Neural crest cell (in vitro differentiated cells): ENCODE data around the gene NR1H3. TPM values are rescaled to one million over a fixed set of nuclear protein-coding genes. Genes with fewer than 3 reads are reported as not detected.
A peak's percentile ranks its signal among the peaks of the same experiment; 100 is the strongest.

Experiments used
- DNase-seq: peaks from one replicate; pipeline ENCODE4 v3.0.0; 2021; ENCODE audit warnings: low read depth, mixed read lengths, low spot score
- H3K27ac Mint-ChIP-seq: one replicate; pipeline ENCODE4 v1.8.0; 2021; ENCODE audit warnings: mild to moderate bottlenecking, mixed read lengths; ENCODE audit not compliant: unreplicated experiment
- H3K27me3 Mint-ChIP-seq: 2 replicates; pipeline ENCODE4 v1.8.0; 2021; ENCODE audit warnings: low read depth, mild to moderate bottlenecking, mixed read lengths
- H3K36me3 Mint-ChIP-seq: 2 replicates; pipeline ENCODE4 v1.8.0; 2021; ENCODE audit warnings: low read depth, mild to moderate bottlenecking, mixed read lengths
- H3K4me1 Mint-ChIP-seq: 2 replicates; pipeline ENCODE4 v1.8.0; 2021; ENCODE audit warnings: mixed read lengths
- H3K4me3 Mint-ChIP-seq: one replicate; pipeline ENCODE4 v1.8.0; 2021; ENCODE audit warnings: mild to moderate bottlenecking, mixed read lengths
- H3K9me3 Mint-ChIP-seq: 2 replicates; pipeline ENCODE4 v1.8.0; 2021; ENCODE audit warnings: mixed read lengths
- CTCF ChIP-seq: fragments of 200-600 bp; sonication (generic); conservative IDR thresholded peaks from 2 replicates; pipeline ENCODE4 v1.5.0; 2021; ENCODE audit warnings: antibody characterized with exemption, mild to moderate bottlenecking
- total RNA-seq: library from RNA; stranded (reverse); gene quantifications from 2 replicates; pipeline ENCODE4 v1.2.1, GENCODE V29; 2021

NR1H3 gene
- total RNA-seq, 1 donor from 2014 or later: 15.2 TPM

- no peak overlapping the region for H3K4me3 Mint-ChIP-seq
Observed at GRCh38 chr11:47264521-47264920, 6.7 kb downstream of the NR1H3 start.

DNA sequence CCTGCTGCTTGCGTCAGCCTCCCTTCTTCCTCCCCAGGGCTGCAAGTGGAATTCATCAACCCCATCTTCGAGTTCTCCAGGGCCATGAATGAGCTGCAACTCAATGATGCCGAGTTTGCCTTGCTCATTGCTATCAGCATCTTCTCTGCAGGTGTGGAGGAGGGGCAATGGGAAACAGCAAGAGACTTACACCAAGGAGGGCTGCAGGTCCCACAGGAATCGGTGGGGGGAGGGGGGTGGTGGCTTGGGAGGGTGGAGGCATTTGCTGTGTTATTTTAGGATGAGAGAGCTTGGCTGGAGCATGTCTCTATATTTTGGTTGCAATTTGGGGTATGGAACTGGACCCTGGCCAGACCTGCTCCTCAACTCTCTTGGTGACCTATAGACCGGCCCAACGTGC is 10.1 kb downstream of the NR1H3 start:
- DNase-seq: no peak
- H3K27ac Mint-ChIP-seq: peak overlapping the region; percentile 98
- no peak for TF ChIP-seq CTCF
- H3K4me1 Mint-ChIP-seq: peaks cover 51% of the 10 kb centered on the region
- peaks cover 2% of the 10 kb centered on the region for H3K27me3 Mint-ChIP-seq
- H3K9me3 Mint-ChIP-seq: no peaks in the 10 kb centered on the region
- peak overlapping the region; percentile 98 for H3K4me3 Mint-ChIP-seq
- no peaks in the 10 kb centered on the region for H3K36me3 Mint-ChIP-seq

More at GRCh38 chr11:47264521-47264920, 6.7 kb downstream of the NR1H3 start:
- no peak for DNase-seq
- Mint-ChIP-seq H3K9me3 (no peaks in the 10 kb centered on the region), H3K27me3 (peaks cover 2% of the 10 kb centered on the region), H3K36me3 (no peaks in the 10 kb centered on the region), H3K4me1 (peaks cover 28% of the 10 kb centered on the region), H3K27ac (peak overlapping the region; percentile 36)
- no peak for TF ChIP-seq CTCF

GRCh38 chr11:47268448-47269001 is 10.7 kb downstream of the NR1H3 start:
- DNase-seq: no peak
- Mint-ChIP-seq H3K4me3 (peak overlapping the region; percentile 98), H3K36me3 (no peaks in the 10 kb centered on the region), H3K4me1 (peaks cover 52% of the 10 kb centered on the region), H3K27me3 (peaks cover 2% of the 10 kb centered on the region), H3K27ac (peak overlapping the region; percentile 98), H3K9me3 (no peaks in the 10 kb centered on the region)
- no peak for TF ChIP-seq CTCF

GRCh38 chr11:47269002-47269828 is 11.4 kb downstream of the NR1H3 start:
- H3K36me3 Mint-ChIP-seq: no peaks in the 10 kb centered on the region

GRCh38 chr11:47269829-47270305 is 12.1 kb downstream of the NR1H3 start, which contains the start of gene MADD:
MADD (plus strand) TSS chr11:47270133.
- TF ChIP-seq CTCF: no peak
- Mint-ChIP-seq H3K4me1 (peaks cover 50% of the 10 kb centered on the region), H3K27ac (peak within 1 kb of the TSS; percentile 98), H3K36me3 (no peaks in the 10 kb centered on the region), H3K9me3 (no peaks in the 10 kb centered on the region), H3K4me3 (peak within 1 kb of the TSS; percentile 98), H3K27me3 (peaks cover 2% of the 10 kb centered on the region)
- DNase-seq: peak; percentile 71

More at GRCh38 chr11:47269002-47269828, 11.4 kb downstream of the NR1H3 start:
- Mint-ChIP-seq H3K27ac (peak overlapping the region; percentile 98), H3K4me3 (peak overlapping the region; percentile 98), H3K9me3 (no peaks in the 10 kb centered on the region), H3K27me3 (peaks cover 2% of the 10 kb centered on the region), H3K4me1 (peaks cover 51% of the 10 kb centered on the region)
- DNase-seq: peak; percentile 82
- peak; percentile 23 for TF ChIP-seq CTCF
